GM18867 (cell line): ENCODE measurements around the gene LRTM2.

Source experiments
- ATAC-seq: cut with Tn5 transposase; IDR thresholded peaks from one replicate; pipeline ENCODE4 v1.9.1; 2021; ENCODE audit warnings: mild to moderate bottlenecking, moderate library complexity; ENCODE audit not compliant: unreplicated experiment

The LRTM2 gene

DNA sequence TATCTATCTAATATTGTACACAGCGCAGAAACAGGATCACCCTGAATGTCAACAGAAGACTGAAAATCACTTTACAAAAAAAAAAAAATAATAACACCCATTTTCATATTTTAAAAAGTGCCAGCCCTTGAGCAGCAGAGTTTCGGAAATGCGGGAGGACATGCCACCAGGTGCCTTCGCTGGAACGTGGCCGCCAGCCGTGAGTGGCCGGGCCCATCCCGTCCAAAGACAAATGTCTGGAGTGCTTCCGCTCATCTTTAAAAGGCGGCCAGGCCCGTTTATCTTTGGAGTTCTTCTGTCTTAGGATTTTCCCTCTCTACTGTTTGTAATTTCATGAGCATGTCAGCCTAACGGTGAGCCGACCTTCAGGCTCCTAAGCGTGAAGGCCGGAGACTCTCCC lies 43.5 kb downstream of the LRTM2 start:
- no peak for ATAC-seq

DNA sequence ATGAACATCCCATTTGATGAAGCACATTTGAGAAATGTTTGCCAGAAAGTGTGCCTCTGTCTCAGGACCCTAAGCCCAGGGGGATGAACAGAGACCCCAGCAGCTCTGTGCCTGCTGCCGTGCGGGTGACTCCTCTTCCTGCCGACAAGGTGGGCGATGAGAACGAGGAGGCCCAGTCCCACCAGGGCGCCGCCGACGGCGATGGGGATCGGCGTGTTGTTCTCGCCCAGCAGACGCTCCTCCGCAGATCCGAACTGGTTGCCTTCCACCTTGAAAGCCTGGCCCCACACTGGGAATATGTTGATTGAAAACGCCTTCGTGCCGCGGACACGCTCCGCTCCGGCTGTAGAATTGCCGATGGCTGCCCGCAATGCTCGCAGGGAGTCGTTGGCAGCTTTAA lies 44.1 kb downstream of the LRTM2 start:
- ATAC-seq: no peak

DNA sequence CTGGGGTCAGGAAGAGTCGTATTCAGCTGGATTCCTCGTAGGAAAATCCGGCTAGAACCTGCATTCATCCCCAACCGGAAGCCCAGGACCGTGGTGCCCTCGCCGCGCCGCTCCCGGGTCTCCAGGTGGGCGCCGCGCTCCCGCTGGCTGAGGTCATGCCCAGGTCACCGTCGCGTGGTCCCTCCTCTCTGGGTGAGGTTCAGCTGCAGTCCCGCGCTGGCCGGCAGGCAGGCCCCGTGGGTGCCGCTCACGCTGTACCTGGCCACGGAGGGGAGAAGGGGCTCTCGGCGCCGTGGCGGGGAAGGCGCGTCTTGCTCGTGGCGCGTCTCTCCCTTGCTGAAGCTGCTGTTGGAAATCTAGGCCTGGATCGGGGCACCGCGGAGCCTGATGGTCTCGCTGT lies 44.5 kb downstream of the LRTM2 start:
- ATAC-seq: no peak

DNA sequence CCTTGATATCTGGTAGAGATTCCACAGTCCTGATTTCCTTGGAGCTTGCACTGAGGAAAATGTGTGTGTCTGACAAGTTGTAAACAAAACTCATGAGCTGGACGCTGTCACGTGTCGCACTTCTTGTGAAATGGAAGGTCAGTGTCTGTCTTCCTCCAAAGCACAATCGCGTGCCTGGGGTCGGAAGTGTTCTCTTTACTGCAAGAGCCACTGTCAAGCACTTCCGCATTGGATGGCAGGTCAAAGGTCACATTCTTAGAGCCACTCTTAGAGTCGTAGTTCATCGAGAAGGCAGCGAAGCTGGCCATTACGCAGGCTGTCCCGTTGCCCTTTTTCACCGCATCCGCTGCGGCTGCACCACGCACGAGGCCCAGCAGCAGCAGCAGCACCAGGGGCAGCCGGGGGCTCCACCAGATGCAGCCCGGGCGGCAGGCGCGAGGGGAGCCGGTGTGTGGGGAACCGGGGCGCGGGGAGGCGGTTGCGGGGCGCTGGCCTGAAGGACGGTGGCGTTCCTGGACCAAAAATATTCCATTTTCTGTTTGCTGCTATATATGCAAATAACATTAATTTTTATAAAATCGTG lies 45.0 kb downstream of the LRTM2 start:
- no peak for ATAC-seq

DNA sequence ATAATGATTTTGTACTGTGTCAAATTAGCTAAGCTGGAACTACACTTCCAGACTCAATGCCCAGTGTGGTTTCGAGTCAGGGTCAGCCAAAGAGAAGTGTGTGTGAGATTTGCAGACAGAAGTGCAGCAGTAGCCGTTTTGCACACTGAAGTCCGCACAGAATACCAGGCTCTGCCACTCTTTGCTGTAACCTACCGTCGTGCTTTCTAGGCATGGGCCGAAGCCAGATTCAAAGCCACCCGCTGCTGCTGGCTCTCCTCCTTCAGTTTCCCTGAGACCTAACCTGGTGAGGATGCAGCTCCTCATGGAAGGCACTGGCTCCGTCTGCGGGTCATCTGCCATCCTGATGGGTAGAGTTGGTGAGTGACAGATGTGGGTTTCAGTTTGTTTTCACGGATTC lies 48.8 kb downstream of the LRTM2 start:
- ATAC-seq: no peak

DNA sequence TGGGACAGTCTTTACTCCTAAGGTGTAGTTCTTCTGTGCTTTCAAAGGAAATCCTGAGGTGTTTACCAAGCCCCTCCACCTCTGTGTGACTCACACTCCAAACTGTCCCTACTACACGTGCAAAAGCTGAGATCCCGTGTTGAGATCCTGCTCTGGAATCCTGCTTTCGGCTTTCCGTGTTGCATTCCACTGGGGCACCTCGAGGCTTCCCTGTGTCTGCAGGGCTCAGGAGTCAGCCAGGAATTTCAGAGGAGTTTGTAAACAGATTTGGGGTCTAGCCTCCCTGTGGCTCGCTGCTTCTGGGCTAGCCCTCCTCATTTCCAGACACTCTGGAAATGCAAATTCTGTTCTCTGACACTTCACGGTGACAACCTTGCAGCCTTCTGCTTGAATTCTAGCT lies 49.7 kb downstream of the LRTM2 start:
- ATAC-seq: no peak

DNA sequence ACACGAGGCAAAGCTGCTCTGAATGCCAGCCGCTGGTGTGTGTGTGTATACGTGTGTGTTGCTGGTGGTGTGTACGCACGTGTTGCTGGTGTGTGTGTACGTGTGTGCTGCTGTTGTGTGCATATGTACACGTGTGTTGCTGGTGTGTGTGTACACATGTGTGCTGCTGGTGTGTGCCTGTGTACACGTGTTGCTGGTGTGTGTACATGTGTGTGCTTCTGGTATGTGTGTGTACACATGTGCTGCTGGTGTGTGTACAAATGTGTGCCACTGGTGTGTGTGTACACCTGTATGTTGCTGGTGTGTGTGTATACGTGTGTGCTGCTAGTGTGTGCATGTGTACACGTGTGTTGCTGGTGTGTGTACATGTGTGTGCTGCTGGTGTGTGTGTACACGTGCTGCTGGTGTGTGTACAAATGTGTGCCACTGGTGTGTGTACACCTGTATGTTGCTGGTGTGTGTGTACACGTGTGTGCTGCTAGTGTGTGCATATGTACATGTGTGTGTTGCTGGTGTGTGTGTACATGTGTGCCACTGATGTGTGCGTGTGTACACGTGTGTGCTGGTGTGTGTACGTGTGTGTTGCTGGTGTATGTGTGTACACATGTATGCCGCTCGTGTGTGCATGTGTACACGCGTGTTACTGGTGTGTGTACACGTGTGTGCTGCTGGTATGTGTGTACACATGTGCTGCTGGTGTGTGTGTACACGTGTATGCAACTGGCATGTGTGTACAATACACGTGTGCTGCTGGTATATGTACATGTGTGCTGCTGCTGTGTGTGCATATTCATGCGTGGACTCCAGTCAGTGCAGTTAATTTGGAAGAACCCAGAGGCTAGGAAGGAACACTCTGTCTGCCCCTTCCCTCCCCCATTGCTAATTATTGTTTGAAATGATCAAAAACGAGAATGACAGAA lies 50.9 kb downstream of the LRTM2 start:
- no peak for ATAC-seq

DNA sequence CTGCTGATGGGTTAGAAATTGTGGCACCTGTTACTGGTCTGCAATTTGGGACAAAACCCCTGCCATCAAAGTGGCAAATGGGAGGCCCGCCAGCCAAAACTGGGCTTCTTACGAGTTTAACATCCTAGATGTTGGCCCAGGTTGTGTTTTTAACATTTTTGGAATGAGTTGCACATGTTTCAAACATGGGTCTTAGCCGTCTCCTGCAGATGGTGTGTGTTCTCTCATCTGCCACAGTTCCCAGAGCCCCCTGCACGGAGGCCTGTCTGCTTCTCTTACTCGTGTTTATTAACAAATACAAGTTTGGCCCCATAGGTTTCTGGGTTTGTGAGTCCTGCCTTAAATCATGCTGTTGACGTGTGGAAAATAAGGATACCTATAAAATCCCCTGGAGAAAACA lies 51.6 kb downstream of the LRTM2 start:
- no peak for ATAC-seq

DNA sequence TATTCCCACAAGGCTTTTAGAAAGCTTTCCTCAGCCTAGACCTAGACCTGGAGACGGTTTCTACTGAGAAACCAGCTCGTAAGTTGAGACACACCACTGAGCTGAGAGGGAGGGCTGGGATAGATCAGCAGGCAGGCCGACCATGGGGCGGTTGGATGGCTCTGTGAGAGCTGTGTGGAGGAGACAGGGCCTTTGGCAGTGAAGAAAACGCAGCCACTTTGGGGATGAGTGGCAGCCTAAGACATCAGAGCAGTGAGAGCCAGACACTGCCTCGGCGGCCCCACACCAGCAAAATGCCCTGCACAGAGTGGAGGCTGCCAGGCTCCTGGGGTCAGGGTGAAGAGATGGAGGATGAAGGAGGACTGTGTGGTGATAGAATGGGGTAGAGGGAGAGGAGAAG lies 52.1 kb downstream of the LRTM2 start:
- ATAC-seq: no peak

DNA sequence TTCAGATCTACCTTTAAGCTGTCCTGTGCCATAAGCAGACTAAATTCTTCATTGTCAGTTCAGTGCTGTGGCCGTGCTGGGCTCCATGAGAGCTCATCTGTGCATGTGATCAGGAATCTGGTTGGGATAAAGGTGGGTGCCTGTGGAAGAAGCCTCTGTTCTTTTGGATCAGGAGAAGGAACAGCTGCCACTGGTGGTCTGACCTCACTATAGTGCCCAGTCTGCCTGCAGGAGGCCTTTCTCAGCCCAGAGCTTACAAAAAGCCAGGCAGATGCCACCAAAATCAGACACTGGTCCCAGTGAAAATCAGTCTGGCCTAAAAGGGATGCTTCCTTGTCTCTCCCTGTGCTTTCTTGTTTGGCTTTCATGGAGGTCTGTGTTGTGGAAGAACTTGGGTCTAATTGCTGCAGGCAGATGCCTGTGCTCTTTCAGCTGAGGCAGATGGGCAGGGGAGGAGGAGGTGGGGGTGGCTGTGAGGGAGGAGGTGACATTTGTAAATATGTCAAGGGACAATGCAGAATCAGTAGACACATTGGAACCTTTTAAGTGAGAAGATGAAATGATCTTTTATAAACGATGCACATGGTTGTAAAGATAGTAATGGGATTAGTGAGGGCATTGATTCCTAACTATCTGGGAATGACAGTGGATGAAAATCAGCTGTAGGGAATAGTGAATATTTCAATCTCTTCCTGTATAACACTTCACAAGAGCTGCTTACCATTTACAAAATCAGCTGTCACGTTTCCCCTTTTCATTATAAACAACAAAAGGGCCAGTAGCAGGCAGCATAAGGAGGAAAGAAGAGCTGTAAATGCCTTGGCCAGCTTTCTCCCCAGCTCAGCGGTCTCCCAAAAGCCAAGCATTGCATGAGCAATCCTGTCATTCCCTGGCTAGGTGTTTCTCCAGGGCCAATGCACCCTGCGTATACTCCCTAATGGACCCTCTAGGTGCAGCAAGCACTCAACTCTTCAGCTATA lies 53.5 kb downstream of the LRTM2 start:
- no peak for ATAC-seq

DNA sequence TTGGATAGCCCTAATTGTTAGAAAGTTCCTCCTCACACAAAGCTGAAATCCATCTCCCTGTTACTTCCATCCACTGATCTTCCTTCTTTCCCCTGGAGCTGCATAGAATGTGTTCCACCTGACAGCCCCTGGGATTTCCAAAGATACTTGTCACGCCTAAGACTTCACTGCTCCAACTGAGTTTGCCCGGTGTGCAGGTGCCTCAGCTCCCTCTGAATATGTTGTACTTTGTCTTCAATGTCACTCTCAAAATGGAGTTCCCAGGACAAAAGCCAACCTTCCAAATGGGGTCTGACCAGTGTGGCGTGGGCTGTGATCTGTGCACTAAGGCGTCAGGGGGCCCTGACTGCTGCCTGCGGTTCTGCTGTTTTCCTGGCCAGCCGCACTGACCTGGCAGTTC lies 55.2 kb downstream of the LRTM2 start:
- ATAC-seq: no peak

DNA sequence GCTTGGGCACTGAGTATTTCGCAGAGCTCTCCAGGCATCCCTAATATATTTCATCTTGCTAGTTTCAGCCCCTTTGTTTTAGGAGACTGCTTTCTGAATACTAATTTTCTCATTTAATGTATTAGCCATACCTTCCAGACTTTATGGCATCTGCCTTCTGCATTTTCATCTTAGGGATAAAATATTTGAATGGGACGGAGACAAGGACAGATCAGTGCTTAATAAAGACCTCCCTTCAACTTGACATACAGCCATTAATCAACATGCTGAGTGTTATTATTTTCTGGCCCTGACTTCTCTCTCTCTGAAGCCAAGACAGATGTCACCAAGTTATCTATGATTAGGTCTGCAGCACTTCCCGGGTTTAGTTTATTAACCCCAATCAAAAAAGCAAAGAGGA lies 55.7 kb downstream of the LRTM2 start:
- ATAC-seq: no peak

DNA sequence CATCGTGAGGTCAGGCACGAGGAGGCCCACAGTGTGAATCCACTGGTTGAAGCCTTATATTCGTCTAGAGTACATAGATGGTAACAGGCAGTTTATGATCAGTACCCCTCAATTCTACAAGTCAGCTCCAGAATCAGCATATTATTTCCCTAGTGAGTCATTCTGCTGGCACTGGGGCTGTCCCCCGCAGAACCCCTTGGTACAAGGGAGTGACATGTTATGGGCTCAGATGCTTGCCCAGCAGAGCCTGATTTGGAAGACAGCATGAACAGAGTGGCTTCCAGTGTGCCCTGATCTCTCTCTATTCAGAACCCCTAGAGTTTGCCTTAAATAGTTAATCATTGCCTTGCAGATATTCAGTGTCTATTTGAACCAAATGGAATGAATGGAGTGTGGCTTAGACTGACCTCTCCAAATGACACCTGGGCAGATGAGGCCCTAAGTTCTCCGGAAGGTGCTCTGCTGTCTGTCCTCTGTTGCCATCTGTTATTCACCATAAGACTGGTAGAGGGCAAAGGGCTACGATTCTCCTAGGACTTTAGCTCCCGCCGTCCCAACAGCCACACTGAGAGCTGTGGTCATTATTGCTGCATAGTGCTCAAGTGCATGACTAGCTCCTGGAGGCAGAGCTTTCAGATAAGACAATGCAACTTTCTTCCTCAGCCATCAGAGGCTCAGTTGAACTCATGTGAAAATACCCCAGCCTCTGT lies 57.0 kb downstream of the LRTM2 start:
- no peak for ATAC-seq

DNA sequence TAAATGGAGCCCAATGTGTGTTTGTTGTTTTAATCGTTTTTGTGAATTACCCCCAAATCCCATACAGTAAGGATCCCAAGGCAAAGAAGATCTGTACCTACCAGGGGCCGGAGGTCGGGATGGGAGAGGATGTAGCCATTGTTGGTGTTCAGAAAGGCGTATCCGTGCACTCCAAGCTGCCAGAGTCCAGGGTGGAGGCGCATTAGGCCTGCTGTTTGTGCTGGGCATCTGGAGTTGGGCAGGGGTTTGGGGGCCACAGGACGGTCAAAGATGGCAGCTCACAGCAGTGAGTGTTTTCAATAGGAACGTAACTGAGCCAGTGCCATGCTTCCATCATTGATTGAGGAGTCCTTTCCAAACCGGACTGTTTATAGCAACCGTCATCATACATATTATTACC lies 57.8 kb downstream of the LRTM2 start:
- ATAC-seq: no peak

DNA sequence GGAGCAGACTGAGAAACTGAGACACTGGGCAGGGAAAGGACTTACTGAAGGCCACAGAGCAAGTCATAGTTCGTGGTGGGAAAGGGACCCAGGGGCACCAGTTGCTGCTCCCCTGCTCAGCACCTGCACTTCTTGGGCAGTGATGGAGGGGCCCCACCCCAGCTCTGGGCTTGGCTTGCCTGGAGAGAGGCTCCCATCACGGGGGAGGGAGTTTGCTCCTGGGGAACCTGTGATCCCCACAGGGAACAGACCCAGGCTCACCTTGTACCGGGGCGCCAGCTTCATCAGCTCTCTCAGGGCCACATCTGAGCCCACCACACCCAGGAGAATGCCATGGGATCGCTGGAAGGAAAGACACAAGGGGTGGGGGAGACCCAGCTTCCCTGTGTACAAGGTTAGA lies 58.3 kb downstream of the LRTM2 start:
- ATAC-seq: no peak

DNA sequence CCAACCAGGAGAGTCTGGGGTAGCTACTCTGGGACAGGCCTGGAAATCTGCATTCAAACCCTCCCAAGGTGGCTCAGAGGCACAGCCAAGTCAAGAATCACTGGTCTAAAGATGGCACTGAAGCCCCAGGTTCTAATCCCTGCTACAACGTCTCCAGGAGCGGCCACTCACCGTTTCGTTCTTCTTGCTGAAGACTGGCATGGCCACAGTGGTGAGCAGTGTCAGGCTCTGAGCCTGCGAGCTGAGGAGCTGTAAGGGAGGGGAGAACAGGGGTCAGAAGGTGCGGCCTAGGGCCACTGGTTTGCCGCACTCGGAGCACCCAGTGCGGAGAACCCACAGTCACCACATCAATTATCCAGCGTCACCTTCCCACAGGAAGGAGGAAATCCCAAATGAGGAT lies 59.3 kb downstream of the LRTM2 start:
- ATAC-seq: no peak

DNA sequence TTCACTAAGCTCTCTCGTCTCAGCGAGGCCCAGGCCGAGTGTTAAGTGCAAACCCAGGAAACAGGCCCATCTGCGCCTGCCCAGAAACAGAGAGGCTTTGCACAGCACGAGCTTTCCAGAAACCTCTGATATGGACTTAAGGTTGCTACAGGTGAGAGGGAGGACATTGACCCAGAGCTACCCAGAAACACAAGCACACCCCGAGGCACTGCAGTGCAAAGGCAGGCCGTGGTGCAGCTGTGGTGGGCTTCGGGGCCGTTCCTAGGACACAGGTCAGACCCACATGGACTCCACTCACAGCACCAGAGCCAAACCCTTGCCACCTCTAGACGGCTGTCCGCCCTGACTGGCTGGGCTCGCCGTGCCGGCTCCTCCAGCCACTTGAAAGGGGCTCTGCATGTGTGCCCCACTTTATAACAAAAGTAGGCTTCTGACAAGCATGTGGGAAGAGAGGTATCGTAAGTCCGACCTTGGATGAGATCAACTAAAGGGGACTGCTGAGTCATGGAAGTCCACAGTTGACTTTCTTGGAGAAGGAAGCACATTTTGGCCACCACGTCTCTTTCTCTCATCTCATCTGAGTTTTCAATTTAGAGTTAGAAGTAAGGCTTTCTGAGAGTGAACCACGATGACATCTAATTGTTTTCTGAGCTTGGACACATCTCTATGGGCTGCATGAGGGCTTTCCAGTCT lies 59.9 kb downstream of the LRTM2 start:
- ATAC-seq: no peak

DNA sequence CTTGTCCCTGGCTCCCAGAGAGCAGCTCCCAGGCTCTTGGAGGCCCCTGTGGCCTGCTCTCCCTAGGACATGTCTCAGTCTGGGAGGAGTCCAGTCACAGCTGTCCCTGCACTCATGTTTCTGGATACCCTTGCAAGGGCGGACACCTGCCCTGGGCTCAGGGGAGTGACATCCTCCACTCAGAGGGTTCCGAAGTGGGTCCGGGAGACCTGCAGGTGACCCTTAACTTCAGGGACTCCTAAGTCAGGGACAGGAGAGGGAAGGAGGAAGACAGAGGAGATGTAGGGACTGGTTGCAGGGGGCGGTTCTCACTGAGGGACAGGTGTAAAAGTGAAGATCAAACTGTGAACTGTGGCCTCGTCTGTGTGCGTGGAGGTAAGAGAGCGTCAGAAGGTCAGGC lies 60.5 kb downstream of the LRTM2 start:
- ATAC-seq: no peak

DNA sequence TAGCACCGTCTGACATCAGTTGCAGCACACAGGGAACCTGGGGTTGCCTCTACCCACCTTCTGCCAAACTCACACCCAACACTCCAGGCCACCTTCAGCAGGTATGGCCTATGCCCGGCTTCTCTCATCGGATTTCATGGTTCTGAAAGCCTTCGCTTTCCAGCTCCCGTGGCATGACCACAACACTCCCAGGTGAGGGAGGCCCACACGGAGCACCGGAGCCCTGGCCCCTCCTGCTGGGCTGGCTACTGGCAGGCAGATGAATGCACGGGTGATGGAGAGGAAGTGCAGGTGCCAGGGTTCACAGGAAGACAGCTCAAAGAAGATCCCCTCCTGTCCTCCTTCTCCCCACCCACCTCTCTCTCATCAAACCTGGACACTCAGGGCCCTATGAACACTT lies 60.9 kb downstream of the LRTM2 start:
- ATAC-seq: no peak

DNA sequence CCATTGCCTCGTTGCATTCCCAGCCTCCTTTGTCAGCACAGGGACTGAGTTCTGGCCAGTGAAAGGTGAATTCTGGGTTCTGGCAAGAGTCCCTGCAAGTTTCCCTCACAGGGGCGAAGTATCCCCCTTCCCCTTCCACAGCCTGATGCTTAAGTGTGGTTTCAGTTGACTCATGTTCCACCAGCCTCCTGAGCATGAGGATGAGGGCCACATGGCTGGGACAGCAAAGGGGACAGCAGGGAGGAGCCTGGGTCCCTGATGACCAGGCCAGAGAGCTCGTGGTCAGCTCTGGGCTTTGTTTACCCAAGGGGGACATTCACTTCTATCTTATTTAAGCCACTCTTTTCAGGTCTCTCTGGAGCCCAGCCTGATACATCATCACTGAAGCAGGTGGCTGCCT lies 61.6 kb downstream of the LRTM2 start:
- no peak for ATAC-seq
